Thoracic aorta (tissue), 2 donors: ENCODE data around the gene INPP5A. TPM values are rescaled to one million over a fixed set of nuclear protein-coding genes. Genes with fewer than 3 reads are reported as not detected.

Experiments used
- ATAC-seq: fragments of 150-250 bp; one replicate; pipeline ENCODE4 v1.8.0; 2017; ENCODE audit warnings: low read depth; ENCODE audit not compliant: insufficient number of reproducible peaks, low FRiP score
- DNase-seq: peaks from one replicate; pipeline ENCODE4 v3.0.0-alpha.2; 2020; ENCODE audit warnings: low spot score
- H3K27ac ChIP-seq, 2 donors: fragments of 200-600 bp; sonication (generic); 1 replicate in 1 of 2; 2 replicates in 1 of 2; pipeline ENCODE4 v1.5.1; 2016; ENCODE audit warnings: mild to moderate bottlenecking in 2 of 2, moderate library complexity in 2 of 2
- H3K27me3 ChIP-seq: fragments of 200-600 bp; sonication (generic); replicated peaks from 2 replicates; pipeline ENCODE4 v1.6.0; 2016; ENCODE audit warnings: mild to moderate bottlenecking; ENCODE audit not compliant: insufficient read depth
- H3K36me3 ChIP-seq: fragments of 200-600 bp; sonication (generic); one replicate; pipeline ENCODE4 v1.5.1; 2016
- H3K4me1 ChIP-seq, 2 donors: fragments of 200-600 bp; sonication (generic); 1 replicate in 1 of 2; 2 replicates in 1 of 2; pipeline versions ENCODE4 v1.5.1 to v1.6.0; 2016; ENCODE audit warnings: low read depth in 2 of 2, mild to moderate bottlenecking in 1 of 2; ENCODE audit not compliant: control insufficient read depth in 1 of 2
- H3K4me3 ChIP-seq: fragments of 200-600 bp; sonication (generic); 2 replicates; pipeline ENCODE4 v1.5.1; 2016; ENCODE audit warnings: mild to moderate bottlenecking
- H3K9me3 ChIP-seq: fragments of 200-600 bp; sonication (generic); 2 replicates; pipeline ENCODE4 v1.5.1; 2016
- CTCF ChIP-seq: fragments of 200-600 bp; sonication (generic); IDR thresholded peaks from one replicate; pipeline ENCODE4 v1.5.1; 2019; ENCODE audit warnings: antibody characterized with exemption
- total RNA-seq, 2 donors: library from RNA; depleted of rRNA; stranded (reverse); fragments of >200 nt; gene quantifications; one replicate each; pipeline versions ENCODE4 v1.1.0 to v1.2.3, GENCODE V29; 2016

Gene INPP5A
- total RNA-seq, 2 donors from 2014 or later, result 120 to 142 TPM

DNA sequence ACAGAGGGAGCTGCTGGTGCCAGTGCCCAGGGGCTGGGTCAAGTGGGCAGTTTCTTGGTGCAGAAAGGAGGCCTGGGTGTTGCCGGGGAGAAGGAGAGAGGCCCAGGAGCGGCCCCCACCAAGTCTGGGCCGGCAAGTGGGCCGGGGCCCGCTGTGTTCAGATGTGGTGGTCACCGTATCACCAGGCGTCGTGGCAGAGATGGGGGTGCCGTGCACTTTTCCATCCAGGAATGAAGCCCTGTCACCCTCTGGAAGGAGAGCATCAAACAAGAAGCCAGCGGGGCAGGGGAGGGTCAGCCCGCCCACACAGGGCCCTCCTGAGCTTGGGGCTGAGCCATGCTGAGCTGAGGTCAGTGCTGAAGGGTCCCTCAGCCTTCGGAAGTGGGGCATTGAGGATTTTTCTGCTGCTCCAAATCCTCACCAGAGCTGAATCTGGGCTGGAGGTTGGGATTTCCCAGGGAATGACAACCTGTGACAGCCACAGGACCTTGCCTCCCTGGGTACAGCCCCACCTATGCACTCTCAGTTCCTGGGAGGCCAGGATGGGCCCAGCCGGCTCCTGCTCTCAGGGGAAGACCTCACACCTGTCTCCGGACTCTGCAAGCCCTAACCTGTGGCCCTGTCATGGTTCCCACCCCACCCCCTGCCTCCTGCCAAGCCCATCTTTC lies 27.9 kb upstream of the INPP5A start:
- no peaks in the 10 kb centered on the region for H3K9me3 ChIP-seq
- no peak for TF ChIP-seq CTCF
- no peak overlapping the region for H3K4me3 ChIP-seq
- no peak overlapping the region for H3K27ac ChIP-seq
- DNase-seq (no peak), ATAC-seq (no peak)
- H3K27me3 ChIP-seq, result no peaks in the 10 kb centered on the region
- H3K36me3 ChIP-seq, result no peaks in the 10 kb centered on the region
- peaks cover 0 to 10% of the 10 kb centered on the region in 2 donors for H3K4me1 ChIP-seq

- TF ChIP-seq CTCF, result no peak
- peaks cover 0 to 16% of the 10 kb centered on the region in 2 donors for H3K4me1 ChIP-seq
- no peak overlapping the region for H3K4me3 ChIP-seq
- H3K27me3 ChIP-seq, result no peaks in the 10 kb centered on the region
- H3K36me3 ChIP-seq, result no peaks in the 10 kb centered on the region
- H3K27ac ChIP-seq, result no peak overlapping the region
- ATAC-seq (no peak), DNase-seq (no peak)
- H3K9me3 ChIP-seq, result no peaks in the 10 kb centered on the region
These were observed 27.4 kb upstream of the INPP5A start for GRCh38 chr10:132510174-132510611.

DNA sequence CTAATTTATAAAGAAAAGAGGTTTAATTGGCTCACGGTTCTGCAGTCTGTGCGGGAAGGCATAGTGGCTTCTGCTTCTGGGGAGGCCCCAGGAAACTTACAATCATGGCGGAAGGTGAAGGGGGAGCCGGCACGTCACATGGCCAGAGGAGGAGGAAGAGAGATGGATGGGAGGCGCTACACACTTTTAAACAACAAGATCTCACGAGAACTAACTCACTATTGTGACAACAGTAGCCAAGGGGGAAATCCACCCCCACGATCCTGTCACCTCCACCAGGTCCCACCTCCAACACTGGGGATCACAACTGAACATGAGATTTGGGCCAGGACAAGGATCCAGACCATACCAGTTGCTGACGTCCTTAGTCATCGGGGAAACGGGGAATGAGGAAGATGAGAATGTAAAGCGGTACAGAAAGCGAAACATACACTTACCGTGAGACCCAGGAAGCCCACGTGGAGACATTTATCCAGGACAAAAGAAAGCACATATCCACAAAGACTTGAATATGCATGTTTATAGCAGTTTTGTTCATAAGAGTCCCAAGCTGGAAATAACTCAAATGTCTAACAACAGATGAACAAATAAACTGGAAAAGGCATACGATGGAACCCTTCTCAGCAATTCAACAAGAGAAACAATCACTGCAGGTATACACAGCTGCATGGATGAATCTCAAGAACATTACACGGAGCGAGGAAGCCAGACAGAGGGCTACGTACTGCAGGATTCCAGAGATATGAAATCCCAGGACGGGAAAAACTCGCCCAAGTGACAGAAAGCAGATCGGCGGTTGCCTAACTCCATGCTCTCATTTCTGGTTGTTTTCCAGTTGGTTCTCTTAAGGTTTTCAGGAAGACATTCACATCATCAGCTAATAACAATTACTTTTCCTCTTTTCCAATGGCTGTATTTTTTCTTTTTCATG lies 26.2 kb upstream of the INPP5A start:
- DNase-seq (no peak), ATAC-seq (no peak)
- Histone ChIP-seq H3K36me3 (no peaks in the 10 kb centered on the region), H3K4me1 (peaks cover 9 to 28% of the 10 kb centered on the region in 2 donors), H3K27ac (no peak overlapping the region), H3K9me3 (no peaks in the 10 kb centered on the region), H3K27me3 (no peaks in the 10 kb centered on the region), H3K4me3 (no peak overlapping the region)
- no peak for TF ChIP-seq CTCF

GRCh38 chr10:132512052-132512442 lies 25.5 kb upstream of the INPP5A start:
- no peak for TF ChIP-seq CTCF
- Histone ChIP-seq H3K27ac (no peak overlapping the region), H3K36me3 (no peaks in the 10 kb centered on the region), H3K27me3 (no peaks in the 10 kb centered on the region), H3K9me3 (no peaks in the 10 kb centered on the region), H3K4me1 (peaks cover 15 to 34% of the 10 kb centered on the region in 2 donors), H3K4me3 (no peak overlapping the region)
- ATAC-seq (no peak), DNase-seq (no peak)

DNA sequence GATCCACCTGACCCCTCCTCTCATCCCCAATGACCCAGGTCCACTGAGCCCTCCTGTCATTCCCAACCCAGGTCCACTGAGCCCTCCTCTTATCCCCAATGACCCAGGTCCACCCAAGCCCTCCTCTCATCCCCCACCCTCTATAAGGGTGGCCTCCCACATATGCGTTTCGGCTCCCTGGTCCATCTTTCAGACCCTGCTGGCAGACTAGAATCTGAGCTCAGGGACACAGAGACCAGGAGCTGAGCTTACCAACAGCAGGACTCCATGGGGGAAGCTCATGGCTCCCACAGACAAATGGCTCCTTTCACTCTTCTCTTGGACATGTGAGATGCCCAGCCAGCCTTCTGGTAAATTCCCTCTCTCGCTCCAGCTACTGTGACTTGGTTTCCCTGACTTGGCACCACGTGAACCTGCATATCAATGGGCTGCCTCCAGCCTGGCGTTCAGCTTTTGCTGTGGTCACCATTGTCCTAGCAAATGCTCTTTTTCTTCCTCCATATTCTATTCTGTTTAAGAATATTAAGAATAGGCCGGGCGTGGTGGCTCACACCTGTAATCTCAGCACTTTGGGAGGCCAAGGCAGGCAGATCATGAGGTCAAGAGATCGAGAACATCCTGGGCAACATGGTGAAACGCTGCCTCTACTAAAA lies 24.8 kb upstream of the INPP5A start:
- H3K36me3 ChIP-seq, result no peaks in the 10 kb centered on the region
- no peak overlapping the region for H3K4me3 ChIP-seq
- no peak overlapping the region for H3K27ac ChIP-seq
- H3K4me1 ChIP-seq, result peaks cover 19 to 39% of the 10 kb centered on the region in 2 donors
- no peaks in the 10 kb centered on the region for H3K9me3 ChIP-seq
- no peak for TF ChIP-seq CTCF
- DNase-seq, result no peak
- no peak for ATAC-seq
- no peaks in the 10 kb centered on the region for H3K27me3 ChIP-seq
